AG04450 (cell line): Measurements from ENCODE around the gene DCDC1. TPM values are rescaled to one million over a fixed set of nuclear protein-coding genes. Genes with fewer than 3 reads are reported as not detected.

Experiments
- CTCF ChIA-PET: fragments of 300-600, 350-600 bp; formaldehyde crosslinking; extraction: SDS; loops from one replicate; lab custom pipeline; 2022; ENCODE audit warnings: antibody characterized with exemption, inconsistent platforms; lab: Charles Lee
- POLR2A ChIA-PET: fragments of 350-600 bp; formaldehyde crosslinking; extraction: SDS; loops from one replicate; lab custom pipeline; 2021; ENCODE audit warnings: antibody characterized with exemption, inconsistent platforms; lab: Yijun Ruan, JAX
- DNase-seq: peaks from one replicate; pipeline ENCODE4 v3.0.0-alpha.2; 2011; ENCODE audit warnings: low read depth, low spot score
- H3K27ac ChIP-seq: one replicate; pipeline ENCODE4 v1.5.1; 2012; ENCODE audit warnings: low read depth, low read length, control low read depth
- H3K27me3 ChIP-seq: one replicate; pipeline ENCODE4 v1.6.0; 2012; ENCODE audit warnings: low read length; ENCODE audit not compliant: control insufficient read depth, insufficient read depth
- H3K4me3 ChIP-seq: 2 replicates; pipeline ENCODE4 v1.5.1; 2011; ENCODE audit warnings: mild to moderate bottlenecking, low read depth, low read length, control low read depth
- H3K9me3 ChIP-seq: 2 replicates; pipeline ENCODE4 v1.5.1; 2012; ENCODE audit warnings: low read length; ENCODE audit not compliant: control insufficient read depth, insufficient read depth
- polyA plus RNA-seq: library from polyadenylated mRNA; depleted of rRNA; stranded (reverse); fragments of >200 nt; gene quantifications from 2 replicates; pipeline ENCODE4 v1.2.3, GENCODE V29; 2011
- TF ChIP-seq, protein P1 (sequence below): IDR thresholded peaks from 2 replicates; pipeline ENCODE4 v1.5.1; 2011; ENCODE audit warnings: low read depth, low read length, control low read depth, inconsistent platforms

Gene DCDC1
- polyA plus RNA-seq, 1 experiment, result 0.02 TPM

DNA sequence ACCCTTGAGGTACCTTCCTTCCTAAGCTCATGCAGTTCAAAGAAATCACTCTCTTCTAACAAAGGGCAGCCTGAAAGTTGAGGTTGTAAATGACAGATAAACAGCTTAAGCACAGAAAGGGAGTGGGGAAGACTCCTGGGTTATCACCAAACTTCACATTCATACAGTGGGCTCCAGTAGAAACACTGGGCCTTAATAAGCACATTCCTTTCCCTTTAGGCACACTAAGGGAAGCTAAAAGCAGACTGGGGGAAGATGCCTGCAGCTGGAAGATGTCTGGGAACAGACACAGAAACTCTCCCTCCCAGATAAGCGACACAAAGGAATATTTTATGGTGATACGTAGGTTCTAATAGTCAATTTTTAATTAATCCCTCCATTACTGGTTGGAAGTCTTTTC, 433.0 kb downstream of the DCDC1 start:
- TF ChIP-seq, protein P1, sequence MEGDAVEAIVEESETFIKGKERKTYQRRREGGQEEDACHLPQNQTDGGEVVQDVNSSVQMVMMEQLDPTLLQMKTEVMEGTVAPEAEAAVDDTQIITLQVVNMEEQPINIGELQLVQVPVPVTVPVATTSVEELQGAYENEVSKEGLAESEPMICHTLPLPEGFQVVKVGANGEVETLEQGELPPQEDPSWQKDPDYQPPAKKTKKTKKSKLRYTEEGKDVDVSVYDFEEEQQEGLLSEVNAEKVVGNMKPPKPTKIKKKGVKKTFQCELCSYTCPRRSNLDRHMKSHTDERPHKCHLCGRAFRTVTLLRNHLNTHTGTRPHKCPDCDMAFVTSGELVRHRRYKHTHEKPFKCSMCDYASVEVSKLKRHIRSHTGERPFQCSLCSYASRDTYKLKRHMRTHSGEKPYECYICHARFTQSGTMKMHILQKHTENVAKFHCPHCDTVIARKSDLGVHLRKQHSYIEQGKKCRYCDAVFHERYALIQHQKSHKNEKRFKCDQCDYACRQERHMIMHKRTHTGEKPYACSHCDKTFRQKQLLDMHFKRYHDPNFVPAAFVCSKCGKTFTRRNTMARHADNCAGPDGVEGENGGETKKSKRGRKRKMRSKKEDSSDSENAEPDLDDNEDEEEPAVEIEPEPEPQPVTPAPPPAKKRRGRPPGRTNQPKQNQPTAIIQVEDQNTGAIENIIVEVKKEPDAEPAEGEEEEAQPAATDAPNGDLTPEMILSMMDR, result no peak
- POLR2A ChIA-PET, result no interaction called here
- no peak for DNase-seq
- Histone ChIP-seq H3K4me3 (no peak overlapping the region), H3K9me3 (no peaks in the 10 kb centered on the region), H3K27me3 (no peaks in the 10 kb centered on the region), H3K27ac (no peak overlapping the region)
- CTCF ChIA-PET, result no interaction called here

DNA sequence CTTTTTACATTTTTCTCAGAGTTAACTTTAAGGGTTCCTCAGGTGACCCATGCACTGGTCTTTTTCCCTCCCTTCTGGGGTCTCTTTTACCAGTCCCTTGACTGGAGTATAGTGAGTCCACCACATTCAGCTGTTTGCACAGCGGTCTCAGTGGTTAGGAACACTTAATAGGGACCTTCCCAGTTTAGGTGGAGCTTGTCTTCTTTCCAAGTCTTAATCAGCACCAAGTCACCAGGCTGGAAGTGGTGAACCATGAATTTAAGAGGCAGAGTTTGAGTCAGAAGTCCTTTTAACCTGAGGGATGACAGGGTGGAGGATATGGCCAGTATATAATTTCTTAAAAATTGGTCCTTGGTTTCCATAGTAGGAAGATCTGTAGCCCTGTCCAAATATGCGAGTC, 433.7 kb downstream of the DCDC1 start:
- ChIA-PET POLR2A (no interaction called here), CTCF (no interaction called here)
- Histone ChIP-seq H3K27me3 (no peaks in the 10 kb centered on the region), H3K9me3 (no peaks in the 10 kb centered on the region), H3K27ac (no peak overlapping the region), H3K4me3 (no peak overlapping the region)
- no peak for DNase-seq
- TF ChIP-seq, protein P1, result no peak

DNA sequence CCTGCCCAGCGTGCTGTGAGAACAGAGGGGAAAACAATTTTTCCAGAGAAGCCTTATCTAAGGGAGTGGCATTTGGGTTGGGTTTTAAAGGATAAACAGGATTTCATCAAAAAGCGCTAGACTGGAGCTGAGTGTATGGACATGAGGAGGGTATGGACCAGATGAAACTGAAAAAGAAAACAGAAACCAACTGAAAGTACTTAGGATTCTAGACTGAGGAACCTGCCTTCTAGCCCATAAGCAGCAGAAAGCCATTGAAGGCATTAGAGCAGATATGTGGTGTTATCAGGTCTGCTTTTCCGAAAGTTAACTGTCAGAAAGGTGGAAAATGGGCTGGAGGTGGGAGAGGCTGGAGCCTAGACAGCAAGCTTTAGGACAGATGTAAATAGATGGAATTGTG, 443.4 kb downstream of the DCDC1 start:
- POLR2A ChIA-PET, result no interaction called here
- TF ChIP-seq, protein P1, result no peak
- H3K9me3 ChIP-seq, result no peaks in the 10 kb centered on the region

DNA sequence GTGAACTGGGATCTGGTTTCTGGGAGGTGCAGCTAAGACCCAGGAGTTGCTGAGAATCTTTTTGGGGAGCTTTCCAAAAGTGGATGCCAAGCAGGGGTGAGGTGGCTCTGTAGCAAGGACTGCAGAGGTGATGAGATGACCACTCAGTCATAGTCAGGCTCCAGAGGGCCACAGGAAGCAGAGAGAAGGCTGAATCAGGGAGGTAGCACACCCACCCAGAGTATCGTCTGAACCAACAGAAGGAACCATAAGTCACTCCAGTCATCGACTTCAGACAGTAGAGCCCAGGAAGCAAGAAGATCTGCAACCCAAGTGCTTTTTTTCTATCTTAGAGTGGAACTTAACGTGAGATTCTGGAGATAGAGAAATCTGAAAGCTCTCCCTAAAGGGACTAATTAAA, 447.7 kb downstream of the DCDC1 start:
- no peaks in the 10 kb centered on the region for H3K27me3 ChIP-seq
- H3K4me3 ChIP-seq, result no peak overlapping the region
- no peak for DNase-seq
- no peak overlapping the region for H3K27ac ChIP-seq
- CTCF ChIA-PET, result no interaction called here
- TF ChIP-seq, protein P1, result no peak
- POLR2A ChIA-PET, result no interaction called here
- H3K9me3 ChIP-seq, result no peaks in the 10 kb centered on the region

More for the DNA sequence above, 443.4 kb downstream of the DCDC1 start:
- Histone ChIP-seq H3K4me3 (no peak overlapping the region), H3K27me3 (no peaks in the 10 kb centered on the region), H3K27ac (no peak overlapping the region)
- DNase-seq, result no peak
- CTCF ChIA-PET, result interaction anchor here (0.8 to 3.1 kb wide), 5 partner anchors 9 to 580 kb away, joined by 3 to 20 read pairs (median 8); no protein-coding TSS in a partner anchor

DNA sequence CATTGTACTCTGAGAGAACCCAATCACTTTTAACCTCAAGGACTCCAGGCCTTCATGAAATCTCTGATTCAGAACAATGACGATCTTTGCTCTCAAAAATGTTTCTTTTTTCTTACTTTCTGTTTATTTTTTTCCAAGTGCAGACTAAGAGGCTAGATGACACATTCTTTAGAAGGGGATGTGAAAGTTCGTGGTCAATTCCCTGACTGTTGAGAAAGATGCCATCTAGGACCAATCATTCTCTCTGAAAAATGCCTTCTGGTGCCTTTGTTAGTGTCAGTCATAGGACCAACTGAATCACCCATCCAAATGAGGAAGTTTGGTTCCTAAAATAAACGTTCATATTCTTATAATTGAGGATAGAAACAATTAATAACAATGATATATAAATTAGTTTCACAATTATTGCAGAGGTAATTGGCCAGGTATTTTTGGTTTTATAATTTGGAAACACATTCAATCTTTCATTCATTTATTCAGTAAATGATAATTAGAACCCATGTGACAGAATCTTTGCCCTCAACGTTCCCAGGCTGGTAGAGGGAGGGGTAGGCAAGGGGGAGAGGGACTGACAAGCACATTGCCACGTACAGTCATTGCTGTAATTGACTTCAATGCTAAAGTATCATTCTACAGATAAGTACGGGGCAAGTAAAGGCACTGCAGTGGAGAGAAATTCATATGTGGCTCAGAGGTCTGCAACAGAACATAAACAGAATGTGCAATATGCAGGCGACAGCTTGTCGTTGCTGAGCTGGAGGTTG, 450.0 kb downstream of the DCDC1 start:
- no peak overlapping the region for H3K27ac ChIP-seq
- no peak overlapping the region for H3K4me3 ChIP-seq
- POLR2A ChIA-PET, result no interaction called here
- TF ChIP-seq, protein P1, result no peak
- H3K9me3 ChIP-seq, result no peaks in the 10 kb centered on the region
- CTCF ChIA-PET, result no interaction called here
- H3K27me3 ChIP-seq, result no peaks in the 10 kb centered on the region
- no peak for DNase-seq
